ENCODE data around the gene GASK1A. TPM values are rescaled to one million over a fixed set of nuclear protein-coding genes. Genes with fewer than 3 reads are reported as not detected.

The GASK1A gene
- total and polyA plus RNA-seq, 2 experiments from 2014 or later, result 2.6 to 11.1 TPM

DNA sequence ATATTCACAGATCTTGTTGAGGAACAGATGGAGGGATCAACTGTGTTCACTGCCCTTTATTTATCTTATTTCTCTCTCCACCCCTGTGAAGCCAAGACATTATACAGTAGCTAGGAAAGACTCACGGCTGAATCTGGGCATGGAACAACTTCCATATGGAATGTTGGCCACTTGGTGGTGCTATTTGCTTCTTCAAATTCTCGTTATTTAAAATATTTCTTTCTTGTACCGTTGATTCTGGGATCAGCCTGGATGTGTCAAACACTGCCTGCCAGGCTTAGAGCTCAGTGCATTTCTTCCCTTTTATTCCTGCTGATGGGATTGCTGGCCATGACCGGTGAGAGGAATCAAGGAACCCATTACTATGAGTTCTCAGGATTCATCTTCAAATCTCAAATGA, 17.5 kb upstream of the GASK1A start:
- Histone ChIP-seq H3K9me2 (ENCODE audit: insufficient read depth) (peaks cover 7% of the 10 kb centered on the region; the same call in 1 of the 2 replicates), H2AFZ (no peak overlapping the region), H3K4me1 (ENCODE audit: insufficient read depth) (no peaks in the 10 kb centered on the region), H3K27ac (ENCODE audit: low read depth) (no peak overlapping the region), H3F3A (replicated peaks; ENCODE audit: low read depth) (no peaks in the 10 kb centered on the region), H4K20me1 (replicated peaks; ENCODE audit: insufficient read depth) (no peaks in the 10 kb centered on the region), H3K27me3 (ENCODE audit: insufficient read depth) (no peaks in the 10 kb centered on the region), H3K36me3 (ENCODE audit: insufficient read depth) (no peaks in the 10 kb centered on the region), H3K4me3 (no peak overlapping the region), H3K79me2 (replicated peaks; ENCODE audit: insufficient read depth) (no peaks in the 10 kb centered on the region), H3K4me2 (no peak overlapping the region)
- ATAC-seq (peak; percentile 83), DNase-seq (ENCODE audit: low spot score) (peak; percentile 84)
- no peak overlapping the region for H3K27ac Mint-ChIP-seq
- no peaks in the 10 kb centered on the region; the same call in 2 of the 3 replicates for H3K9me3 Mint-ChIP-seq
- H3K4me3 Mint-ChIP-seq, result no peak overlapping the region
- no peaks in the 10 kb centered on the region for H3K36me3 Mint-ChIP-seq (ENCODE audit: low read depth)
- TF ChIP-seq, protein P1, sequence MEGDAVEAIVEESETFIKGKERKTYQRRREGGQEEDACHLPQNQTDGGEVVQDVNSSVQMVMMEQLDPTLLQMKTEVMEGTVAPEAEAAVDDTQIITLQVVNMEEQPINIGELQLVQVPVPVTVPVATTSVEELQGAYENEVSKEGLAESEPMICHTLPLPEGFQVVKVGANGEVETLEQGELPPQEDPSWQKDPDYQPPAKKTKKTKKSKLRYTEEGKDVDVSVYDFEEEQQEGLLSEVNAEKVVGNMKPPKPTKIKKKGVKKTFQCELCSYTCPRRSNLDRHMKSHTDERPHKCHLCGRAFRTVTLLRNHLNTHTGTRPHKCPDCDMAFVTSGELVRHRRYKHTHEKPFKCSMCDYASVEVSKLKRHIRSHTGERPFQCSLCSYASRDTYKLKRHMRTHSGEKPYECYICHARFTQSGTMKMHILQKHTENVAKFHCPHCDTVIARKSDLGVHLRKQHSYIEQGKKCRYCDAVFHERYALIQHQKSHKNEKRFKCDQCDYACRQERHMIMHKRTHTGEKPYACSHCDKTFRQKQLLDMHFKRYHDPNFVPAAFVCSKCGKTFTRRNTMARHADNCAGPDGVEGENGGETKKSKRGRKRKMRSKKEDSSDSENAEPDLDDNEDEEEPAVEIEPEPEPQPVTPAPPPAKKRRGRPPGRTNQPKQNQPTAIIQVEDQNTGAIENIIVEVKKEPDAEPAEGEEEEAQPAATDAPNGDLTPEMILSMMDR (conservative IDR thresholded peaks at IDR 0.05; ENCODE audit: low read depth in 2 of 2), result peak; percentile 75 to 80
- no peak for TF ChIP-seq JUNB (IDR thresholded peaks at IDR 0.05; ENCODE audit: unreplicated experiment)
- no peaks in the 10 kb centered on the region for H3K4me1 Mint-ChIP-seq
- peaks cover 1% of the 10 kb centered on the region for H3K27me3 Mint-ChIP-seq (ENCODE audit: insufficient read depth, low read depth, poor library complexity)

DNA sequence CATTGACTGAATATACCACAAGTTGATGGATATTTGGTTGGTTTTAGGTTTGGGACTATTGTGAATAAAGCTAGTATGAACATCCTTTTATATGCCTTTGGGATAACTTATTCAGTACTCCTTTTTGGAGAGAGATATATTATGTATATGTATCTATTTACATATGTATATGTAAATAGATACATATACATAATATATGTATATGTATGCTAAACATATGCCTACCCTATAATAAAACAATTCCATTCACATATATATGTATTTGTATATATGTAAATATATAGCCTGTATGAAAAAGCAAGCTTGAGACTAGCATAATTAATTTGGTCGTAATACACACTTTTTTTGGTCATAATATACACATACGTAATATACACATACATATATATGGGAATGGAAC, 15.8 kb upstream of the GASK1A start:
- Histone ChIP-seq H3K27me3 (ENCODE audit: insufficient read depth) (no peaks in the 10 kb centered on the region), H3K27ac (ENCODE audit: low read depth) (no peak overlapping the region), H3K9me2 (ENCODE audit: insufficient read depth) (no peaks in the 10 kb centered on the region), H3K36me3 (ENCODE audit: insufficient read depth) (no peaks in the 10 kb centered on the region), H3F3A (replicated peaks; ENCODE audit: low read depth) (no peaks in the 10 kb centered on the region), H3K4me2 (no peak overlapping the region), H2AFZ (no peak overlapping the region), H4K20me1 (replicated peaks; ENCODE audit: insufficient read depth) (no peaks in the 10 kb centered on the region), H3K4me1 (ENCODE audit: insufficient read depth) (no peaks in the 10 kb centered on the region), H3K4me3 (no peak overlapping the region), H3K79me2 (replicated peaks; ENCODE audit: insufficient read depth) (no peaks in the 10 kb centered on the region)
- ATAC-seq (no peak), DNase-seq (ENCODE audit: low spot score) (no peak)
- Mint-ChIP-seq H3K27ac (no peak overlapping the region), H3K4me1 (no peaks in the 10 kb centered on the region), H3K4me3 (no peak overlapping the region), H3K27me3 (ENCODE audit: insufficient read depth, low read depth, poor library complexity) (no peaks in the 10 kb centered on the region), H3K9me3 (no peaks in the 10 kb centered on the region), H3K36me3 (ENCODE audit: low read depth) (no peaks in the 10 kb centered on the region)
- TF ChIP-seq, protein P2, sequence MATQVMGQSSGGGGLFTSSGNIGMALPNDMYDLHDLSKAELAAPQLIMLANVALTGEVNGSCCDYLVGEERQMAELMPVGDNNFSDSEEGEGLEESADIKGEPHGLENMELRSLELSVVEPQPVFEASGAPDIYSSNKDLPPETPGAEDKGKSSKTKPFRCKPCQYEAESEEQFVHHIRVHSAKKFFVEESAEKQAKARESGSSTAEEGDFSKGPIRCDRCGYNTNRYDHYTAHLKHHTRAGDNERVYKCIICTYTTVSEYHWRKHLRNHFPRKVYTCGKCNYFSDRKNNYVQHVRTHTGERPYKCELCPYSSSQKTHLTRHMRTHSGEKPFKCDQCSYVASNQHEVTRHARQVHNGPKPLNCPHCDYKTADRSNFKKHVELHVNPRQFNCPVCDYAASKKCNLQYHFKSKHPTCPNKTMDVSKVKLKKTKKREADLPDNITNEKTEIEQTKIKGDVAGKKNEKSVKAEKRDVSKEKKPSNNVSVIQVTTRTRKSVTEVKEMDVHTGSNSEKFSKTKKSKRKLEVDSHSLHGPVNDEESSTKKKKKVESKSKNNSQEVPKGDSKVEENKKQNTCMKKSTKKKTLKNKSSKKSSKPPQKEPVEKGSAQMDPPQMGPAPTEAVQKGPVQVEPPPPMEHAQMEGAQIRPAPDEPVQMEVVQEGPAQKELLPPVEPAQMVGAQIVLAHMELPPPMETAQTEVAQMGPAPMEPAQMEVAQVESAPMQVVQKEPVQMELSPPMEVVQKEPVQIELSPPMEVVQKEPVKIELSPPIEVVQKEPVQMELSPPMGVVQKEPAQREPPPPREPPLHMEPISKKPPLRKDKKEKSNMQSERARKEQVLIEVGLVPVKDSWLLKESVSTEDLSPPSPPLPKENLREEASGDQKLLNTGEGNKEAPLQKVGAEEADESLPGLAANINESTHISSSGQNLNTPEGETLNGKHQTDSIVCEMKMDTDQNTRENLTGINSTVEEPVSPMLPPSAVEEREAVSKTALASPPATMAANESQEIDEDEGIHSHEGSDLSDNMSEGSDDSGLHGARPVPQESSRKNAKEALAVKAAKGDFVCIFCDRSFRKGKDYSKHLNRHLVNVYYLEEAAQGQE (IDR thresholded peaks at IDR 0.05; ENCODE audit: unreplicated experiment), result no peak
- TF ChIP-seq JUNB (IDR thresholded peaks at IDR 0.05; ENCODE audit: unreplicated experiment) (no peak), ZNF114 (CRISPR knock-in tag; IDR thresholded peaks at IDR 0.05) (no peak), NANOG (IDR thresholded peaks at IDR 0.05; ENCODE audit: borderline replicate concordance) (no peak), EZH2 (IDR thresholded peaks at IDR 0.05; ENCODE audit: low read depth, unreplicated experiment) (no peak), POLR2AphosphoS5 (IDR thresholded peaks at IDR 0.05; ENCODE audit: low read depth) (no peak), CREB1 (CRISPR knock-in tag; IDR thresholded peaks at IDR 0.05; ENCODE audit: low read depth) (no peak)
- TF ChIP-seq, protein P3, sequence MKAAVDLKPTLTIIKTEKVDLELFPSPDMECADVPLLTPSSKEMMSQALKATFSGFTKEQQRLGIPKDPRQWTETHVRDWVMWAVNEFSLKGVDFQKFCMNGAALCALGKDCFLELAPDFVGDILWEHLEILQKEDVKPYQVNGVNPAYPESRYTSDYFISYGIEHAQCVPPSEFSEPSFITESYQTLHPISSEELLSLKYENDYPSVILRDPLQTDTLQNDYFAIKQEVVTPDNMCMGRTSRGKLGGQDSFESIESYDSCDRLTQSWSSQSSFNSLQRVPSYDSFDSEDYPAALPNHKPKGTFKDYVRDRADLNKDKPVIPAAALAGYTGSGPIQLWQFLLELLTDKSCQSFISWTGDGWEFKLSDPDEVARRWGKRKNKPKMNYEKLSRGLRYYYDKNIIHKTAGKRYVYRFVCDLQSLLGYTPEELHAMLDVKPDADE (IDR thresholded peaks at IDR 0.05), result no peak
- TF ChIP-seq, protein P1 (conservative IDR thresholded peaks at IDR 0.05; ENCODE audit: low read depth in 2 of 2), result no peak

All from GM23338 (cell line).